Ishikawa (cell line): ENCODE measurements around the gene NBAS.

Experiments
- EP300 ChIP-seq: IDR thresholded peaks from 2 replicates; pipeline ENCODE4 v1.6.1; 2012; ENCODE audit warnings: borderline replicate concordance
- REST ChIP-seq: IDR thresholded peaks from 2 replicates; pipeline ENCODE4 v1.6.1; 2012; ENCODE audit warnings: low read depth, mild to moderate bottlenecking
- TCF12 ChIP-seq: IDR thresholded peaks from 2 replicates; pipeline ENCODE4 v1.6.1; 2012; ENCODE audit warnings: low read depth

- no peak for TF ChIP-seq EP300
- TF ChIP-seq TCF12: no peak
- no peak for TF ChIP-seq REST
These were observed 4.7 kb downstream of the NBAS start for GRCh38 chr2:15556311-15556930.
